A172 (cell line): ENCODE results near the gene EPS8. TPM values are rescaled to one million over a fixed set of nuclear protein-coding genes. Genes with fewer than 3 reads are reported as not detected.
A peak's percentile ranks its signal among the peaks of the same experiment; 100 is the strongest.

Source experiments
- DNase-seq: peaks from one replicate; pipeline ENCODE4 v3.0.0-alpha.2; 2015; ENCODE audit warnings: low spot score
- total RNA-seq: library from RNA; depleted of rRNA; stranded (reverse); fragments of >200 nt; shearing (Covaris generic); gene quantifications from 2 replicates; pipeline ENCODE4 v1.2.3, GENCODE V29; 2014

EPS8 gene
- total RNA-seq, 1 experiment from 2014 or later = 33.4 TPM

DNA sequence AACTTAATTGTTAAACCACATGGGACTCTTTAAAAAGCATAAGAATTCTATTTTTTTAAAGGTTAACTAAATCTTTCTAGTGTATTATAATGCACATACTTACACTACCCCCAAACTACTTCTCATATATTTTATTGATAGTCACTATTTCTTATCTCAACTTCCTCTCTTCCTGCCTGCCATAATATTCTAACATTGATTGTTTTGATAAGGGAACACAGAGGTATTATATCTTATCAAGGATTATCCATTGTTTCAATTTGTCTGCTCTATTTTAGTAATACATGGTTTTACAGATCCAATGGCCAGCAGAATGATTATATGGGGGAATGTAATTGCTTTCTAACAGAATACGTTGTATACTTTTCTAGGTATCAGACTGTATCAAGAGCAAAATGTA lies 98.9 kb downstream of the EPS8 start:
- no peak for DNase-seq

DNA sequence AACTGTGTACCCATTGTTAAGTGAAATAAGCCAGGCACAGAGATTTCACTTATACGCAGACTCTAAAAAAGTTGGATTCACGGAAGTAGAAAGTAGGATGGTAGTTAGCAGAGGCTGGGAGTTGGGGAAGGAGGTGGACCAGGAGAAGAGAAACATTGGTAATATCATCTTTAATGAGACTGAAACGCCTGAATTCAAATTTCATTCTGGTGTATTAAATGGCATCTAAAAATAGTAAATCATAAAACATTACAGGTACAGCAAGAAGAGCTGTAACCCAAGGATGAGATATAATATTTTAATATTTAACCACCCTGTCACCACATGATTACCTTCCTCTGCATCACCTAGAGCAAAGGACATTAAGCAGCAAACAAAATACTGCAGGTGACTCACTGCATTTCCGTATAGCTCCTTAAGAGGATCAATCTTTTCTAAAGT lies 99.4 kb downstream of the EPS8 start:
- DNase-seq = no peak

DNA sequence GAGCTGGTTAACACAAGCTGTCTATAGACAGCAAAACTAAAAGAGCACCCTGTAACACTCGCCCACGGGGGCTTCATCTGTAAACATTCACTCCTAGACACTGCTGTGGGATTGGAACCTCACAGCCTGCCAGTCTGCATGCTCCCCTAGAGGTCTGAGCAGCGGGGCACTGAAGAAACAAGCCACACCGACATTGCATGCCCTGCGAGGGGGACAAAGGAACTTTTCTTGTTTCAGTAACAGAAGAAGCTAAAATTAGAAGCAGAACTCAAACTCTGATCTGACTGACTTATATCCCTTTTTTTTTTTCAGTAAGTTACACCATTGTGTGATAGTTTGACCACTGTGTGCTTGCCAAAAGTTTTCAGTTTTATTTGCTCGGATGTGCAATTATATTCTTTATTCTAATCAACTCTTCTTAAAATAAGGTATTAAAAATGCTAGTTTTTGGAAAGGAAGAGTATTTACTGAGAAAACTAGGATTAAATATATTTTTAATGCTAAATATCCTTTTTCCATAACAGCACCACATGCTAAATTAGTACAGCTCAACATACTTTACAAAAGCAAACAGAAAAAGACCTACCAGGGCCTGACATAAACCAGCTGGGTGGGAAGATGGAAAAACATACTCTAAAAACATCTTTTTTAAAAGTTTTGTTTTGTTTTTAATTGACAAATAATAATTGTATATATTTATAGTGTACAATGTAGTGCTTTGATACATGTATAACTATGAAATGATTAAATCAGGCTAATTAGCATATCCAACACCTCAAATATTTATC lies 100.2 kb downstream of the EPS8 start:
- DNase-seq = no peak

DNA sequence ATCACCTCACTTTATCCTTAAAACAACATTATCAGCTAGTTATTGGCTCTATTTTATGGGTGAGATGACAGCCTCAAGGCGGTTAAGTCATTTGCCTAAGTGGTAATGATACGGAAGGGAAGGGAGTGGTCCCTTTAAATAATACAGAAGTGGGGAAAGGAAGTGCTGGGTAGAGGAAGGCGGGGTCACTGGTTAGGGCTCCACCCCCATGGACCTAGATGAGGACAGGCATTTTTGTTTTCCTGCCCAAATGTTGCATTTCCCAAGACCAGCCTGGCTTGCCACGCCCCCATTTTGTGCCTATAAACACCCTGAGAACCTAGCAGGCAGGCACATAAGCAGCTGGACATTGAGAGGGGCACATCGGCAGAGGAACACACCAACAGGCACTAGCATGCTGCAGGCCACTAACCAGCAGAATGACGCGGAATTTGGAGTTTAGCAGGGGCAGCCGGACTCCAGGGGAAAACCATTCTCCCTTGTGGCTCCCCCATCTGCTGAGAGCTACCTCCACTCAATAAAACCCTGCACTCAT lies 100.9 kb downstream of the EPS8 start:
- DNase-seq = peak; percentile 83

DNA sequence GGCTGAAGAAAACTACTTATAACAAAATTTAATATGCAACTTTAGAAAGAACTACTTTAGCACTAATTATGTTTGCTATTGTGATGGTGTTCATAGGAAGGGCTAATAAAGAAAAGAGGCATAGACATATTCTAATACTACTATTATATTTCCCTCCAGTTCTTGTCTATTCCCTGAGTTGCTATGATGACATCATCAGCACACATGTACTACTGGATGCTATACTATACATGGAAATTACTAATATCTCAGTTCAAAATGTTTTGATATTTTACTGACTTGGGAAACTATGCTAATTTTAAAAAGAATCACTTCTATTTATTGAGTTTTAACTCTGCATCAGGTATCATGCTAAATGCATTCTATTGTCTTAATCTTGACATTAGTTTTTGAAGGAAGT lies 101.6 kb downstream of the EPS8 start:
- no peak for DNase-seq

DNA sequence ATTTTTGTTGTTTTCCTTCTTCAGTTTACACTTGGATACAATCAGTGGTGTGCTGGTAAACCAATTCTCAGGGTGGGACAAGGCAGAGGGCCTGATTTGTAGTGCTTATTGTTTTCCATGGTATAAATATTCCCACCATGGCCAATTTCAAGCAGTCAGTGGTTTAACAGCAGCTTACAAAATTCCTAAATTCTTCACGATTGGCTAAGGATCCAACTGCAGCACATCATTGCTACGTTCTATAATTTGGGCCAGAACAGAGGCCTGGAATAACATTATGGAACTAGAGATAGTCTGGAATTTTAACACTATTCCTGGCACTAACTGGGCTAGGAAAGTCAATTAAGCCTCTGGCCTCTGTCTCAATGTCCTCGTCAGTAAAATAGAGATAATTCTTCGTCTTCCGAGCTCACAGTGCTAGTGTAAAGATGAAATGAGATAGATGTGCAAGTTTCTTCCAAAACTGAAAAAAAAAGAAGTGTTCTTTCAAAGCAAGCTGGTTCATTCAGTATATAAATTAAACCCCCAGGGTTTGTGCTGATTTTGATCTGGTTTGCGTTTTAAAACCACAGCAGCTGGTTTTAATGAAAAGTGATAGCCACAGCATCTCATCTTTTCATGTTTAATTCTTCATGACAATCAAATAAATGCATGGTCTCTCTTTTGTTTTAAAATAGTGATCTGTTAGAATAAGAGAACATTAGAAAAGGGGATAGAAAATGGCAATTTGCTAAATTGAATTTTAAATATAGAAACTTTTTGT lies 104.1 kb downstream of the EPS8 start:
- DNase-seq = no peak

DNA sequence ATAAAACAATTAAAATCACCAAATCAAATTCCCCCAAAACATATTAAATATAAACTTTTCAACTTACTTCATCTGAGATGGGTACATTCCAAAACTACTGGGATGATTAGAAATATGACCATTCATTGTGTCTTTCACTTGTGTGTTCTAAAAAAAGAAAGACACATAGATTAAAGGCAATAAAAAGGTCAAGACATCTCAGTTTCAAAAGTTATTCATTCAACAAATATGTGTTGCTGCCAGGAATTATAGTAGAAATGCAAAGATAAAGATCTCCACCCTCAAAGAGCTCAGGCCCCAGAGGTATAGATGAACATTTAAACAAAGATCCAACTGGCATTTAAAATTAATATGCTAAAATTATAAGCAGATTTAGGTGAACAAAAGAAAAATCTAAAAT lies 106.4 kb downstream of the EPS8 start:
- no peak for DNase-seq

DNA sequence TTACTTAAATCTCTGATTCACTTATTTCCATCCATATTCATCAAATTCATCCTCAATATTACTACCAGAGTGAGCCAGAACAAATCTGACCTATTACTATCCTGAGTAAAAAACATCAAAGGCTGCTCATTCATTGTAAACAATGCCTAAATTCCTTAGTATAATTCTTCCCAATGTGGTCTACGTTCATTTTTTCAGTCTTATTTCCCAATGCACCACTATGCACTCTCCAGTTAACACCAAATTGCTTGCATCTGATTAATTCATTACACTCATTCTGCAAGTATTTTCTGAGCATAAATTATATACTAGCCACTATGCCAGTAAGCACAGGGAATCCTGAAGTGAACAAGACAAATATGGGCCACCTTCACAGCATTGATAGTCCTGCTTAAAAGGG lies 110.0 kb downstream of the EPS8 start:
- DNase-seq = no peak

DNA sequence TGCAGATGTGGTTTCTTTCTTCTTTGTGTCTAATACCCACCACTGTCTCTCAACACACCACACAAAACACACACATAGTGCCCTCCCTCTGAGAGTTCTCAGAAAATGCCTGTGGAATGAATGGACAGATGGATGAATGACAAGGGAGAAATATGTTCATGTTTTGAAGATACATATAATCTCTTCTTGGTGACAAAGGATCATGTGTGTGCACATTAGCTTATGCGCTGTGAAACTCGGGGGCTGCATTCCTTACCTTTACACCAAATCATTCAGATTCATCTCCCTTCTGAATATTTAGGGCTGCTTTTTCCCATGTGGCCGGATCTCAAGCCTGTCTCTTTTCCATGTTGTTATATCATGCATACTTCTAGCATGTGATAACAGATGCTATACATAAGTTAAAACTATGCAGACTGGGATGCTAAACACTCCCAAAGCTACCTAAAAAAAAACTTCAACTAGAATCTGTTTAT lies 111.4 kb downstream of the EPS8 start:
- DNase-seq = no peak

DNA sequence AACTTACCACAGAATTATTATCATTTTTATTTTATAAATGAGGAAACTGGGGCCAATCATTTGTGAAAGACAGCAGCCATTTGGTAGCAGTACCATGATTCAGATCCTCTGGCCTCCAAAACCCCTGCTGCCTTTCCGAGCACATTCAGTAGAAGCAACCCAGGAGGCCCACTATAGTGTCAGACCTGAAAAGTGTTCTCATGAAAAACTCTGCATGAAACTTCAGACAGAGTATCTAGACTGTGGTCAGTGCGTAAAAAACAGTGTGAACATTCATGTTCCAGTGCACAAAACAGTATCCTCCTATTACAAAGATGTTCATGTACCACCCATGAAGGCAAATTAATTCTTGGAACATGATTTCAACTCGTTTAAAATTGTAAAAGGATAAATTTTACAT lies 112.0 kb downstream of the EPS8 start:
- DNase-seq = no peak

DNA sequence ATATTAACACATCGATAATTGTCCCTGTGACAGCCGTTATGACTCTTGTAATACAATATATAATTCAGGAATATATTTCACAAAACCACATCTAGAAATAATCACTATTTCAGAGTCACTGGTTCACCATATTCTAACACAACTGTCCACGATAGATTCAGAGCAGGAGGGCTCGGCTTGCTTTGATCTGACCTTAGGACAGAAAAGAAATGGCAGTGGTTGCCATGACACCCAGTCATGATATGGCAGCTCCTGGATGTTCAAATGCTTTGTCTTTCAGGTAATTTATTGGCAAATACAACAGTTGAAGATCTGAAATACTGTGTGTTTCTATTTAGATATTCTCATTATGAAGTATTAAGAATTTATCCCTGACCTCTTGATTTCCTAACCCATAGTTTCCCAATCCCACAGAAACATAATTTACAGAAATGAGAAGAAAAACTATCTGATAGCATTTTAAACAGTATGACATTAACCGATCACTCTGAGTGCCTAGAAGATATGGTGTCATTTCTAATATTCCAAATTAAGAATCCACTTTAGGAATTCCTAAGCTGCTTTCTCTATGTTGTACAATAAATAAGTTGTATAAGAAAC lies 116.4 kb downstream of the EPS8 start:
- no peak for DNase-seq

DNA sequence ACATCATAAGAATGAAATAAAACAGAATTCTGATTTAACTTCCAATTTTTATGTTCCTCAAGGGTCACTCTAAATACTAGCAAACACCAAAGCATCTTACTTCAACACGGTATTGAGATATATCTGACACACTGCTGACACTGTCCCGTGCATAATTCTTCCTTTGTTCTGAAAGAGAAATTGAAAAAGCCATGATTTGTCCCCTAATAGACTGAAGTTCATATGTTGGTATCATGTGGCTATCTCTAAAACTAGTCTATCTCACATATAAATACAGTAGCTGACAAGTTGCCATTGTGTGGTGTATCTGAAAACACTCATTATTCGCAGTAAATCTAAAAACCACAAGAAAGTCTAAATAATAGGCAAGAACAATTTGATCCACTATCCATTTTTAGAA lies 118.4 kb downstream of the EPS8 start:
- DNase-seq = no peak

DNA sequence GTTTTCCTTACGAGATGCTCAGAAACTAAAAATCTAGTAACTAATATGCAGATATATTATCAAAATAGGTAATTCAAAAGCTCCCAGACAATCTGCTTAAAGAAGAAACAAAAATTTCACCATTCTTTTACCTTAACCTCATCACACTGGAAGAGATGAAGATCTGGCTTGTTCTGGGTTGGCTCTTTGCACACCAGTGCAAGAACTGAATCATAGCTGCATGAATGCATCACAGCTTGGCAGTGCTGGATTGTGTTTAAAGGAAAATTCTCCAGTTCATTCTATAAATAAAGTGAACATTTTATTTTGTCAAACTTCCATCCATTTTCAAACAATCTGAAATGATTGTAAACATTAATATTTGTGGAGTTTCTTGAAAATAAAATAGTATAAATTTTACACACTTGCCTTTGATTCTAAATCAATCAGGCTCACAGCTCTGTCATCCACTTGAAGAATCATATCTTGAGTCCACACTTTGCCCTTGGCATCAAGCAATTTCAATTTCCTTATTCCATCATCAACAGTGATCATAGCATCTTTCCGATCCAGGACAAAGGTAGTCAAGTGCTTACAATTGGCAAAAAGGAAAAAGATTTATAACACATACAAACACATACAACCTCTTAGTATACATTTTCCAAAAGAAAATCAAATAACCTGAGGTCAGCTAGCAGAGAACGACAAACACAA lies 119.8 kb downstream of the EPS8 start:
- DNase-seq = no peak

DNA sequence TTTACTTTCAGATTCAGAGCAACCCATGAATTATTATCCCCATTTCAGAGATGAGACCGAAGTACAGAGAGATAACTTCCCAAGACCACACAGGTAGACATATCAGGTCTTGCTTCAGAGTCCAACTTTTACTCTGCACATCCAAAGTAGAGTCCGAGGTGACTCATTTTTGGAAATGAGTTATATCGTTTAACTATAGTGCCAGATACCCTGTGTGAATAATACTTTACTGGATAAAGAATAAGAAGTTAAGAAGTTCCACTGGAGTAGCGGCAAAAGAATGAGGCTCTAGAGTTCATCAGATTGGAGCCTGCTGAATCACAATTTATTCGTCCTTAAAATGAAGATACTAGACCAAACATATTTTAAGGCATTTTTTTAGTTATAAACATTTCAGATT lies 124.7 kb downstream of the EPS8 start:
- peak; percentile 54 for DNase-seq

DNA sequence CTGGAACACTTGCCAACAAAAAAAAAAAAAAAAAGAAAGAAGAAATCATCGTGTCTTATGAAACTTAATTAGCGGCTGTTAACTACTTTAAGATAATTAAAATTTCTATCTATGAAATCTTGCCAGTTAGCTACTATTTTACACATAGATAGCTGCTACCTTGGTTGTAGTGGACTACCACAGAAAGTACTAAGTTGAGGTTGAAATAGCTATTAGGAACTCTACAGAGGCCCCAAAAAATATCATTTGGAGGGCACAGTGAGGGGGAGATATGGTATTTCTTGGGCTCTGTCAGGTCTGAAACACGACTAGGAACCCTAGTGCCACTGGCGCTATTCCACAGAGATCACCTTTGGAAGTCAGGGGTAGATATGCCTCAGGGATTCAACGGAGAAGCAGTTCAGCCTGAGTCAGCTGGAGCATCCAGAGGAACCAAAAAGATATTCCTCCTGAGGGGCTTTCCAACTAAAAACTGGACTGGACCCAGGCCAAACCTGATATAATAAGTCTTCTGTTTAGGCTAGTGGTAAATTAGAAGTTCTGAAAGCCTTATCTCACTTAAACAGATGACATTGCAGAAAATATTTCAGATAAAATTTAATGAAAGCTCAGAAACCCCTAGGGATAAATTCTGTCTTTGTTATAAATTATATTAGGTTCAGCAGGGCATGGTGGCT lies 126.1 kb downstream of the EPS8 start:
- peak; percentile 66 for DNase-seq

DNA sequence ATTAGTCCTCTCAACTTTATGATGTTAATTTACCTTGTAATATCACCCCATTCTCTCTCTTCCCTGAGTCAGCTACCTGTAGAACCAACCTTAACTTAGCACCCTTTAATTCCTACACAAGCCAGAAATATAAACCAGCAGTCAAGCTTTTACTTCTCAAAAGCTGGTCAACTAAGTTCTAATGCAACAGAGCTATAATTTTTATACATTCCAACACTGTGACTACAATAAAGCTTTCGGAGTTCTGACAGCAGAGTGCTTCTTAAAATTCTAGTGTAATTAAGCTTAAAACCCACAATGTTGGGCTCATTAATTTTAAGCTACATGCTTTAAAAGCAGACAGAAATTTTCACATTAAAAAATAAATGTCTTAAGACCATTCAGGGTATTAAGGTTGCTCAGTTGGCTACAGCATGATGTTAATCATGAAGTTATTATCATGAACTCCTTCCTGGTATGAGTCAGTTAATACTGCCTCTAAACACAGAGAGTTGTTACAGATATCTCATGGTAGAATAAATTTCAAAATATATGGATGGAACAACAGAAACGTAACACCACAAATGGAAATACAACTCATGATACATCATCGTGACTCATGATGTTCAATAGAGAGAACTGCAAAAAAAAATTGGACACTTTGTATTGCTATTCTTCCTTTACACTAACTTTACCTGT lies 126.7 kb downstream of the EPS8 start:
- peak; percentile 78 for DNase-seq

DNA sequence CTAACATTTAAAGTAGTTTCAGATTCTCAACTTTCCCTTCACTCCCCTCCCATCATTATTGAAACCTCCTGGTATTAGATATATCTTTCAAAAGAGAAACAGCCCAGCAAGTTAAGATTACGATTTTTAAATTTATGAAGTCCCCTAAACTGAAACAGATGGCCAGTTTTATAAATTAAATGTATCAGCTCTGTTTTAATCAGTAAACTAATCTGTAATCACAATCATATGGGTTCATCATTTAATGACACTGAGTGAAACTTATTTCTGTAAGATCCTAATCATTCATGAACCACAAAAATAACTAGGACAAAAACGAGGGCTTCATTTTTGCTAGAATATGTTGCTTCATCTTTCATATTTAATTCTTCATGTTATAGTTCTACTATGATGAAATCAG lies 137.8 kb downstream of the EPS8 start:
- no peak for DNase-seq

DNA sequence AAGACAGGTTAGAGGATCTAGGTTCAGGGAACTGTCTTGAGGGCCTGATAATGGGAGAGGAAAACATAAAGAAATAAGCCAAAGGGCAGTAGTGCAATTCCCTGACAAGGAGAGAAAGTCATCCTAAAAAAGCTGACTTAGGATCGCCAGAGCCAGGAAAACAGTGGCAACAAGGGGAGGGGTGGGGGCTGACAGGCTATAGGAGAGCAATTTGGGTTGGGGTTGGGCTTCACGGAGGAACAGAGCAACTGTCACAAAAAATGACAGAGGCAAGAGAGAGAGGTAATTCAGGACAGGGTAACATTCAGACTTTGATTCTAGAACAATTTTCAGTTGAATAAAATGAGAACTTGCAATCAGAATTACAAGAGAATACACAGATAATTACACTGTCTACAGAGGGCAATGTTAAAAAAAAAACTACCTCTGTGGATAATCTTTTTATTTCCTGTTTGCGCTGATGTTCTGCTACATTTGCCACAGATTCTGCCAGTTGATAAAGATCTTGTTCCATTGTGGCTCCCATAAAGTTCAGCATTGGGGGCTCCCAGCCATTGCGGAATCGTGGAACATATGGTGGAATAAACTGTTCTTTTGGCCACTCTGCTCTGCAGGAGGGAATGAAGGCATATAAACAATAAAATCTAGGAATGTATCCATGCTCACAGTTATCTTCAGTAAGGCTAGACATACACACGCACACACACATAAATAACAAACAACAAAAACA lies 138.6 kb downstream of the EPS8 start:
- DNase-seq = no peak

DNA sequence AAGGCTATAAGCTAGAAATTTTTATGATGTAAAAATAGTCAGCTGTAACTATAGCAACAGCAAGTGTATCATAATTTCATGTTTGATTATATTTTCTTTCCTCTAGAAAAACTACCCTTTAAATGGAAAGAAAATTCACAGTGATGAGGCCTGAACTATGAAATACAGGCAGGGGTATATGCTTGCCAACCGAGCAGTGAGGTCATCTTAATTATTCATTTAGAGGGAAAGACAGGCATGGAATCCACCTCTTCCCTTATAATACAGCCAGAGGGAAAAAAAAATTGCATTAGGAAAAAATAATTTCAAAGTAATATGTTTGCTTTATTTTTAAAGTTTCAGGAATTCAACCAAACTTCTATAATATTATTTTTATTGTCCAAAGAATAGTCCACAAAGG lies 139.8 kb downstream of the EPS8 start:
- DNase-seq = no peak

DNA sequence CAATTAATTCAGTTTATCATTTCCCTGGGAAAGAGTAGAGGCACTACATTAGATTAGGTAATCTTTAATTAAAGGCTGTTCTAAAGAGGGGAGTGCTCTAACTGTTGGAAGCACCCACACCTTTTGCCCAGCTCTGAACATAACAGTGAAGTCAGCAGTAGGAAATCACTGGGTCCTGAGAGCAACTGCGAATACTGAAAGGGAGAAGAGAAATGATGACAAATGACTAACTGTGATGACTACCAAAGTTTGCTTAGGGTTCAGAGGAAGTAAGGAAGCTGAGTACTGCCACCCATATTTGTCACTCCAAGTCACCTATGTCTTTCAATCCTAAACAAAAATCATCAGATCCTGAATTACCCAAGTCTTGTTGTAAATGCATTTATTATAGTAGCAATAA lies 140.6 kb downstream of the EPS8 start:
- no peak for DNase-seq
